Activated CD4-positive, alpha-beta T cell treated with anti-CD3 and anti-CD28 coated beads, Interleukin-2, amount 50 U/mL, for 16 hours (primary cell): ENCODE measurements around the gene CD38.

Experiments used
- DNase-seq: peaks from one replicate; pipeline ENCODE4 v3.0.0-alpha.2; 2020

CD38 gene

GRCh38 chr4:15765391-15765790 lies 12.7 kb upstream of the CD38 start:
- no peak for DNase-seq

- DNase-seq = peak; percentile 57
Observed at GRCh38 chr4:15765910-15766697, 12.0 kb upstream of the CD38 start.

GRCh38 chr4:15766821-15767220 lies 11.3 kb upstream of the CD38 start:
- no peak for DNase-seq

- DNase-seq = no peak
Observed at GRCh38 chr4:15769202-15769601, 8.9 kb upstream of the CD38 start.

GRCh38 chr4:15771216-15772058 lies 6.7 kb upstream of the CD38 start:
- peak; percentile 70 for DNase-seq

- DNase-seq = peak; percentile 24
Observed at GRCh38 chr4:15774020-15774420, 4.1 kb upstream of the CD38 start.

- DNase-seq = no peak
Observed at GRCh38 chr4:15776871-15777648, 1.1 kb upstream of the CD38 start.

- DNase-seq = no peak
Observed at GRCh38 chr4:15777697-15778288, 335 bp upstream of the CD38 start.

- DNase-seq = no peak
Observed at GRCh38 chr4:15779306-15779705, 1.2 kb downstream of the CD38 start.

GRCh38 chr4:15779809-15780208 lies 1.7 kb downstream of the CD38 start:
- DNase-seq = no peak

- peak; percentile 81 for DNase-seq
Observed at GRCh38 chr4:15781427-15782095, 3.4 kb downstream of the CD38 start.

- DNase-seq = no peak
Observed at GRCh38 chr4:15783676-15784075, 5.5 kb downstream of the CD38 start.

GRCh38 chr4:15784959-15785634 lies 7.0 kb downstream of the CD38 start:
- no peak for DNase-seq

GRCh38 chr4:15786743-15787142 lies 8.6 kb downstream of the CD38 start:
- no peak for DNase-seq

- no peak for DNase-seq
Observed at GRCh38 chr4:15792974-15793373, 14.8 kb downstream of the CD38 start.

- DNase-seq = no peak
Observed at GRCh38 chr4:15793506-15794363, 15.6 kb downstream of the CD38 start.

- DNase-seq = no peak
Observed at GRCh38 chr4:15794426-15794825, 16.3 kb downstream of the CD38 start.

GRCh38 chr4:15794905-15795304 lies 16.8 kb downstream of the CD38 start:
- no peak for DNase-seq

- DNase-seq = no peak
Observed at GRCh38 chr4:15797320-15797719, 19.2 kb downstream of the CD38 start.

GRCh38 chr4:15799141-15799540 lies 21.0 kb downstream of the CD38 start:
- DNase-seq = no peak

GRCh38 chr4:15799701-15800100 lies 21.6 kb downstream of the CD38 start:
- DNase-seq = no peak
